Common myeloid progenitor, CD34-positive (primary cell): ENCODE data around the gene CD93.
A peak's percentile ranks its signal among the peaks of the same experiment; 100 is the strongest.

Experiments used
- CTCF ChIA-PET: fragments of 350-600 bp; sonication (Branson Sonifier 250); formaldehyde crosslinking; loops from one replicate; lab custom pipeline; 2021; ENCODE audit warnings: antibody characterized with exemption; lab: Charles Lee
- POLR2A ChIA-PET: fragments of 350-600 bp; sonication (Branson Sonifier 250); formaldehyde crosslinking; loops from one replicate; lab custom pipeline; 2021; ENCODE audit warnings: antibody characterized with exemption; lab: Charles Lee
- DNase-seq, 3 donors: peaks; one replicate each; pipeline versions ENCODE4 v3.0.0 to v3.0.0-alpha.2; 2013
- H3K27ac ChIP-seq, 2 experiments: 1 replicate in 1 of 2; 2 replicates in 1 of 2; pipeline ENCODE4 v1.7.0; 2013; ENCODE audit warnings: inconsistent platforms in 2 of 2, low read length in 2 of 2, mild to moderate bottlenecking in 2 of 2, low read depth in 1 of 2, moderate library complexity in 1 of 2; ENCODE audit not compliant: severe bottlenecking in 2 of 2, insufficient read depth in 1 of 2, poor library complexity in 1 of 2
- H3K27me3 ChIP-seq, 5 experiments: replicated peaks in 2 of 5; 1 replicate in 3 of 5; 2 replicates in 2 of 5; pipeline versions ENCODE4 v1.6.1 to v1.7.0; 2013; ENCODE audit warnings: low read length in 4 of 5, mild to moderate bottlenecking in 2 of 5, moderate library complexity in 2 of 5, inconsistent platforms in 1 of 5; ENCODE audit not compliant: insufficient read depth in 5 of 5, control insufficient read depth in 4 of 5
- H3K36me3 ChIP-seq, 4 experiments: 1 replicate in 2 of 4; 2 replicates in 2 of 4; pipeline versions ENCODE4 v1.6.1 to v1.7.0; 2013; ENCODE audit warnings: low read length in 3 of 4, control low read depth in 1 of 4, mild to moderate bottlenecking in 1 of 4; ENCODE audit not compliant: control insufficient read depth in 4 of 4, insufficient read depth in 4 of 4
- H3K4me1 ChIP-seq, 4 experiments: 1 replicate in 3 of 4; 2 replicates in 1 of 4; pipeline versions ENCODE4 v1.6.1 to v1.7.1; 2013; ENCODE audit warnings: low read length in 3 of 4, mild to moderate bottlenecking in 3 of 4, control low read depth in 1 of 4, inconsistent platforms in 1 of 4, moderate library complexity in 1 of 4; ENCODE audit not compliant: control insufficient read depth in 4 of 4, insufficient read depth in 4 of 4; ENCODE audit errors: control extremely low read depth in 1 of 4
- H3K4me3 ChIP-seq, 7 experiments: 1 replicate in 4 of 7; 2 replicates in 3 of 7; pipeline versions ENCODE4 v1.5.1 to v1.7.0; 2013; ENCODE audit warnings: mild to moderate bottlenecking in 7 of 7, low read length in 6 of 7, moderate library complexity in 6 of 7, inconsistent platforms in 2 of 7, low read depth in 2 of 7, control low read depth in 1 of 7; ENCODE audit not compliant: insufficient read depth in 4 of 7, control insufficient read depth in 1 of 7; ENCODE audit errors: extremely low read depth in 1 of 7
- H3K9me3 ChIP-seq, 5 experiments: 1 replicate in 4 of 5; 2 replicates in 1 of 5; pipeline versions ENCODE4 v1.6.1 to v1.7.1; 2013; ENCODE audit warnings: low read length in 4 of 5, mild to moderate bottlenecking in 2 of 5, inconsistent platforms in 1 of 5, low read depth in 1 of 5, moderate library complexity in 1 of 5; ENCODE audit not compliant: control insufficient read depth in 4 of 5, insufficient read depth in 2 of 5; ENCODE audit errors: control extremely low read depth in 1 of 5
- WGBS: methylation state at CpG from one replicate; pipeline ENCODE4 v1.1.5; 2013; ENCODE audit not compliant: insufficient coverage; 5-methylcytosine and 5-hydroxymethylcytosine counted together

The CD93 gene

GRCh38 chr20:23084845-23085365, 1.2 kb downstream of the CD93 start:
- POLR2A ChIA-PET: no interaction called here
- Histone ChIP-seq H3K4me1 (peaks cover 14 to 75% (median 45%) of the 10 kb centered on the region in 4 experiments), H3K9me3 (no peaks in the 10 kb centered on the region), H3K36me3 (peaks cover 0 to 4% (median 2%) of the 10 kb centered on the region in 4 experiments), H3K27ac (no peak overlapping the region), H3K4me3 (peak overlapping the region in 1 of 7 experiments; percentile 44), H3K27me3 (no peaks in the 10 kb centered on the region)
- DNase-seq: no peak
- CTCF ChIA-PET: interaction anchor here (1.1 to 1.6 kb wide), 2 partner anchors 25 to 255 kb away, joined by 3 to 5 read pairs; no protein-coding TSS in a partner anchor
- WGBS: 97% methylated on average over 19 of the region's 24 CpGs

DNA sequence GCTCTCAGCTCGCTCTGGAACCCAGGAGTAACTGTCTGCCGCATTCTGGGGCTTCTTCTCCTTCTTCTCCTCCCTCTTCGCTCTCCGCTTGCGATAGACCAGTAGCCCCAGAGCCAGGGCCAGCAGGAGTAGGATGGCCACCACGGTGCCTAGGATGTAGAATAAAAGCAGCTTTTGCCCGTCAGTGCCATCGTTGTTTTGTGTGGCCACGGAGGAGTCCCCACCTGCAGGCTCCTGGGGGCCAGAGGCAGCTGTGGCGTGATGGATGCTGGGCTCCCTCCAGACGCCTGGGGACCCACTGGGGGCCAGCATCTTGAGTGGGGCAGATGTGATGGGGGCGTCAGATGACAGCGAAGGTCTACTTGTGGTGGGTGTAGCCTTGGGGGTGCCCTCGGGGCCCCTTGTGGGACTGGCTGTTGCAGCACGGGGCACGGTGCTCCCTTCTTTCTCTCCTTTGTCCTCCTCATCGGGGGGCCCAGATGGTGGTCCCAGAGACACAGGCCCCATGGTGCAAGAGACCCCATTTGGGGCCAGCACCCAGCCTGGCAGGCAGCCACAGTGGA, 1.8 kb downstream of the CD93 start:
- ChIA-PET CTCF (interaction anchor here (1.1 to 1.6 kb wide), 3 partner anchors 16 to 256 kb away, joined by 3 to 5 read pairs (median 4); no protein-coding TSS in a partner anchor), POLR2A (no interaction called here)

DNA sequence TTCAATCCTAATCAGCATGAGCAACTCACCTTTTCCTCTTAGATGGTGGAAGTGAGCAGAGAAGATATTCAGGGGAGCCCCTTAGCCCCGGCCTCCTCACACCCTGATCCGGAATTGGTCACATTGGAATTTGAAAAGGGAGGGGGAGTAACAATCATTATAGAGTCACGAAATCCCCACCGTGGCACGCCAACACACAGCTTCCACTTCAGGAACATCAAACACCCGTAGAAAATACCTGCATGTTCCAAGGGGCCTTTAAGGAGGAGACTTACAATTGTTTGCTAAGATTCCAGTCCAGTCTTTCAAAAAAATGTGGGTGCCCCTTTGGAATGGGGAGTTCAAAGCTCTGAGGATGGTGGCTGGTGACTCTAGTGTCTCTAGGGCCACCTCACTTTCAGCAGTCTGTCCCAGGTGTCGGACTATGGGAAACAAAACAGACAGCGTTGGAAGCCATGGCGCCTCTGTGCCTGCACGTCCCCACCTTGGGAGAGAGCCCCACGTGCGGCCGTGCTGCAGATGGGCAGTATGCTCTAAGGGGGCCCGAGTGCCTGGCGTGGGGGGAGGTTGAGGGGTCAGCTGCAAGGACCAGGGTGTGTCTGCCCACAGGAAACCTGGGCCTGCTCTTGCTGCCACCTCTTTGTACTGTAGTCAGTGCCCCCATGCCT, 2.4 kb downstream of the CD93 start:
- ChIA-PET CTCF (interaction anchor here (1.1 to 1.2 kb wide), 2 partner anchors 15 to 24 kb away, joined by 3 to 4 read pairs; no protein-coding TSS in a partner anchor), POLR2A (no interaction called here)
- no peaks in the 10 kb centered on the region for H3K9me3 ChIP-seq
- H3K4me3 ChIP-seq: peak overlapping the region in 2 of 7 experiments; percentile 46 to 53
- H3K27ac ChIP-seq: no peak overlapping the region
- 95% methylated on average over 8 of the region's 15 CpGs for WGBS
- peaks cover 14 to 74% (median 45%) of the 10 kb centered on the region in 4 experiments for H3K4me1 ChIP-seq
- peaks cover 0 to 4% (median 2%) of the 10 kb centered on the region in 4 experiments for H3K36me3 ChIP-seq
- no peaks in the 10 kb centered on the region for H3K27me3 ChIP-seq
- no peak for DNase-seq

More for the DNA sequence above, 1.8 kb downstream of the CD93 start:
- H3K27me3 ChIP-seq: no peaks in the 10 kb centered on the region
- H3K27ac ChIP-seq: no peak overlapping the region
- DNase-seq: no peak
- WGBS: 99% methylated on average over 9 of the region's 17 CpGs
- H3K9me3 ChIP-seq: no peaks in the 10 kb centered on the region
- peaks cover 0 to 4% (median 2%) of the 10 kb centered on the region in 4 experiments for H3K36me3 ChIP-seq
- peaks cover 14 to 75% (median 45%) of the 10 kb centered on the region in 4 experiments for H3K4me1 ChIP-seq
- peak overlapping the region in 1 of 7 experiments; percentile 46 for H3K4me3 ChIP-seq

GRCh38 chr20:23082846-23083552, 3.1 kb downstream of the CD93 start:
- Histone ChIP-seq H3K27ac (no peak overlapping the region), H3K9me3 (no peaks in the 10 kb centered on the region), H3K4me1 (peaks cover 12 to 67% (median 42%) of the 10 kb centered on the region in 4 experiments), H3K36me3 (peaks cover 0 to 4% (median 2%) of the 10 kb centered on the region in 4 experiments), H3K27me3 (no peaks in the 10 kb centered on the region), H3K4me3 (peak overlapping the region in 2 of 7 experiments; percentile 24 to 53)
- WGBS: 87% methylated on average over 6 of the region's 9 CpGs
- CTCF ChIA-PET: interaction anchor here (1.2 kb wide), 1 partner anchor 15 kb away, joined by 4 read pairs; no protein-coding TSS in a partner anchor
- DNase-seq: no peak
- POLR2A ChIA-PET: no interaction called here

DNA sequence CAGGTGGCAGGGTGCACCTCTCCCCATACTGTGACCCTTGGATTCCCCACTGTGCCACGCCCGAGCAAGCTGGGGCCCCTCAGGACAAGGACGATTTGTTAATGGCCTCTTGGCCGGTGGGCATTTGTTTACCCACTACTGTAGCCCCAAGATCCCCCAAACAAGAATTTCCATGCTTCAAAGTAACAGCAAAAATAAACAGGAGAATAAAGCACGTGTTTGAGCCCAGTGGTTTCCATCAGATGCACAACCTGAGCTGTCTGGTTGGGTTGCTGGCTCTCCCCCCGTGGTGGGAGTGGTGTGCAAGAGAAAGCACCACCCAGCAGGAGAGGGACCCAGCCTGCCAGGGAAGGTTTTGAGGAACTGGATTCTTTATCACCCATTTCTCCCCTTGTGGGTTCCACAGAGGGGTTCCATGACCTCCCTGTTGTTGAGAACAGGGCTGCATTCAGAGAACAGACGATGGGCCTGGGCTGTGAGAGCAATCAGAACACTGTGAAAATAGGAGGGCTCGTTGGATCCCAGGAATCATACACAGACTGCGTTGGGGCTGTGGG, 4.8 kb downstream of the CD93 start:
- DNase-seq: peak in 2 of 3 donors; percentile 22 to 24
- Histone ChIP-seq H3K4me3 (peak overlapping the region in 1 of 7 experiments; percentile 27), H3K9me3 (no peaks in the 10 kb centered on the region), H3K27ac (no peak overlapping the region), H3K27me3 (no peaks in the 10 kb centered on the region), H3K4me1 (peaks cover 7 to 50% (median 25%) of the 10 kb centered on the region in 4 experiments), H3K36me3 (peaks cover 0 to 4% (median 2%) of the 10 kb centered on the region in 4 experiments)
- ChIA-PET POLR2A (no interaction called here), CTCF (no interaction called here)
- 96% methylated on average over 7 of the region's 9 CpGs for WGBS

- ChIA-PET CTCF (interaction anchor here (1.3 kb wide), 1 partner anchor 29 kb away, joined by 3 read pairs; no protein-coding TSS in a partner anchor), POLR2A (interaction anchor here (0.5 kb wide), 1 partner anchor 15 kb away, joined by 3 read pairs; no protein-coding TSS in a partner anchor)
- H3K4me3 ChIP-seq: no peak overlapping the region
- peaks cover 0 to 4% (median 2%) of the 10 kb centered on the region in 4 experiments for H3K36me3 ChIP-seq
- H3K27ac ChIP-seq: no peak overlapping the region
- H3K4me1 ChIP-seq: peaks cover 6 to 43% (median 18%) of the 10 kb centered on the region in 4 experiments
- no peaks in the 10 kb centered on the region for H3K9me3 ChIP-seq
- WGBS: over 99% methylated on average over 7 of the region's 10 CpGs
- no peaks in the 10 kb centered on the region for H3K27me3 ChIP-seq
- DNase-seq: no peak
Observed at GRCh38 chr20:23080521-23080920, 5.6 kb downstream of the CD93 start.
